Stimulated activated CD8-positive, alpha-beta memory T cell treated with anti-CD3 and anti-CD28 coated beads, Interleukin-4, amount 100 ng/mL, for 4 hours (primary cell): Measurements from ENCODE around the gene NUF2.

ENCODE experiments used
- DNase-seq, 2 donors: peaks; one replicate each; pipeline ENCODE4 v3.0.0-alpha.2; 2020; ENCODE audit warnings: low read depth in 2 of 2, low spot score in 1 of 2

Gene NUF2

DNA sequence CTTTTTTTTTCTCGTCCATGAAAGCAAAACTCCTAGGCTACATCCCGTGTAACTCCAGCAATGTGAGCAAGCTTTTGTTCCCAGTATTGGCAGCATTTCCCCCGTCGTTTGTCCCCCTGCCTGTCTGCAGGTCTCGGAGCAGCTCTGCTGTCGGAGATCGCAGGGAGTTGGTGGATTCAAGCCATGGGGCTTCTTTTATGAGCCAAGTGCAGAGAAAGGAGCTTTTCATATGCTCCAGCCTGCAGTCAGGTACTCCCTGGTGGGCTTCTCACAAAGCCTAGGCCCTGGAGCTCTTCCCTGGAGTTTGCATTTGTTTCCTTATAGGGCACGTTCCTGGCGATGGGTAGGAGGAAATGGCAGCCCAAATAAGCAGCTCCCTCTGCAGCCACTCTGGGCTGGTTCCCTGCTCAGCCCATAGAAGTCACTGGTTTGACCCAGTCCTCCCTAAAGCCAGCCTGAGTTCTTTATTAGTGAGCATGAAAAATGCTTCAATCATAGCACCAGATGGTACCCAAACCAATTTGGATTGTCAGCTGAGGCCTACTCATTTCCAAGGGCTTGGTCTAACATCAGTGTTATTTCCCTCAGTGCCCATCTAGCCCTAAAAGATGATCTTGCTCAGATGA lies 78.3 kb downstream of the NUF2 start:
- DNase-seq, result no peak

DNA sequence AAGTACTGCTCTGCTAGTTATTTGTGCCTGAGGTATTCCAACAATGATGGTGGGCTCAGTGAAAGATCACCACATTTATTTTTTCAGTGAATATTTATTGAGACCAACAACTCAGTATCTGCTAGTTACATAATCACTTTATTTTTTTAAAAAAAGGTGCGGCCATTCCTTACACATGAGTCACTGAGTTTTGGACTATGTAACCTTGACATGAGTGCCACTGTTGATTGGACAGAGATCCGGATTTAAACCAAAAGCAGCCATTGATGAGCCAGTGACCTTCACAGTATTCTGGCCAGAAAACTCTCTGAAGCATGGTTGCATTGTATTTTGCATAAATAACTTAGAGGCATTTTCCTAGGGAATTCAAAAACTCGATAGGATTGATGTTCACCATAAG lies 79.5 kb downstream of the NUF2 start:
- DNase-seq, result no peak
